HepG2 (cell line): ENCODE data around the gene GALNT10. TPM values are rescaled to one million over a fixed set of nuclear protein-coding genes. Genes with fewer than 3 reads are reported as not detected.

Source experiments
- ATAC-seq: fragments of 200-7000 bp; cut with Tn5 transposase; 3 replicates; pipeline ENCODE4 v1.9.1; 2020; ENCODE audit warnings: mild to moderate bottlenecking, moderate library complexity
- BruUV-seq: library from RNA; stranded (reverse); fragments of 400-500 nt; replicated peaks from 2 replicates; lab custom pipeline; 2021; lab: Mats Ljungman, UMichigan
- CTCF ChIA-PET: fragments of 300-600 bp; formaldehyde crosslinking; extraction: SDS; loops from one replicate; lab custom pipeline; 2021; ENCODE audit warnings: low total read pairs, inconsistent platforms, low intra/inter-chr PET ratio; lab: Yijun Ruan, JAX
- POLR2A ChIA-PET: fragments of 350-600 bp; sonication (Branson Sonifier 250); formaldehyde crosslinking; loops from one replicate; lab custom pipeline; 2020; ENCODE audit warnings: antibody characterized with exemption, inconsistent platforms; lab: Yijun Ruan, JAX
- DNase-seq: peaks from one replicate; pipeline ENCODE4 v3.0.0-alpha.2; 2015; ENCODE audit warnings: low spot score
- FAIRE-seq: peaks from 3 replicates; lab custom pipeline; 2011; peaks lifted over from hg19 to GRCh38; lab: Jason Lieb, UNC
- H2AFZ ChIP-seq: one replicate; pipeline ENCODE4 v1.6.1; 2011; ENCODE audit warnings: low read length, inconsistent platforms
- H3K27ac ChIP-seq: fragments of 300-600 bp; 3 replicates; pipeline ENCODE4 v1.8.0; 2011; ENCODE audit warnings: mixed run types, mild to moderate bottlenecking, mixed read lengths, low read length, inconsistent platforms; ENCODE audit not compliant: insufficient read depth; ENCODE audit errors: extremely low read length
- H3K27me3 ChIP-seq, 2 experiments: fragments of 200-600 bp in 1 of 2; 2 replicates in 1 of 2; 3 replicates in 1 of 2; pipeline versions ENCODE4 v1.6.0 to v1.8.0; 2011; ENCODE audit warnings: low read length in 2 of 2, mild to moderate bottlenecking in 2 of 2, moderate library complexity in 2 of 2, inconsistent platforms in 1 of 2; ENCODE audit not compliant: insufficient read depth in 2 of 2, control insufficient read depth in 1 of 2
- H3K36me3 ChIP-seq, 2 experiments: fragments of 200-600 bp in 1 of 2; replicated peaks in 1 of 2; 2 replicates in 1 of 2; 3 replicates in 1 of 2; pipeline versions ENCODE4 v1.5.1 to v1.8.0; 2011; ENCODE audit warnings: low read length in 2 of 2, inconsistent platforms in 1 of 2; ENCODE audit not compliant: insufficient read depth in 2 of 2, control insufficient read depth in 1 of 2
- H3K4me1 ChIP-seq: 2 replicates; pipeline ENCODE4 v1.5.1; 2012; ENCODE audit warnings: low read length, inconsistent platforms; ENCODE audit not compliant: insufficient read depth
- H3K4me2 ChIP-seq: 2 replicates; pipeline ENCODE4 v1.6.0; 2011; ENCODE audit warnings: low read depth, low read length, inconsistent platforms
- H3K4me3 ChIP-seq, 3 experiments: fragments of 200-600 bp in 1 of 3; sonication (generic), shearing (Covaris generic) in 1 of 3; replicated peaks in 1 of 3; 2 replicates each; pipeline ENCODE4 v1.5.1; 2011 to 2016; ENCODE audit warnings: low read length in 3 of 3, inconsistent platforms in 2 of 3, low read depth in 2 of 3, mild to moderate bottlenecking in 2 of 3, control low read depth in 1 of 3, mixed read lengths in 1 of 3; ENCODE audit not compliant: insufficient read depth in 1 of 3
- H3K79me2 ChIP-seq: one replicate; pipeline ENCODE4 v1.6.1; 2011; ENCODE audit warnings: low read length, inconsistent platforms; ENCODE audit not compliant: insufficient read depth
- H3K9ac ChIP-seq: 2 replicates; pipeline ENCODE4 v1.6.0; 2011; ENCODE audit warnings: mild to moderate bottlenecking, low read depth, low read length, inconsistent platforms; ENCODE audit not compliant: insufficient read depth
- H3K9me3 ChIP-seq: 2 replicates; pipeline ENCODE4 v1.5.1; 2012; ENCODE audit warnings: mild to moderate bottlenecking, low read length
- H4K20me1 ChIP-seq: 2 replicates; pipeline ENCODE4 v1.6.0; 2011; ENCODE audit warnings: inconsistent platforms, mild to moderate bottlenecking, low read length, moderate library complexity; ENCODE audit not compliant: insufficient read depth
- ASH2L ChIP-seq: fragments of 300-600, 200-600 bp; sonication (generic); IDR thresholded peaks from 2 replicates; pipeline ENCODE4 v1.7.0; 2017; ENCODE audit warnings: low read depth, mild to moderate bottlenecking, moderate library complexity, mixed read lengths, low read length; ENCODE audit not compliant: insufficient read length
- FOXA1 ChIP-seq, 2 experiments: fragments of 450-650 bp in 1 of 2; sonication (generic) in 1 of 2; formaldehyde crosslinking in 1 of 2; IDR thresholded peaks; 2 replicates each; pipeline versions ENCODE4 v1.4.0 to v1.6.1; 2016 to 2020; ENCODE audit warnings: missing genetic modification reagents in 1 of 2
- MXD1 ChIP-seq: sonication (generic); formaldehyde crosslinking; IDR thresholded peaks from 2 replicates; pipeline ENCODE4 v1.4.0; 2020; ENCODE audit warnings: mild to moderate bottlenecking, missing genetic modification reagents
- NFIB ChIP-seq: sonication (generic); formaldehyde crosslinking; IDR thresholded peaks from 2 replicates; pipeline ENCODE4 v1.9.0; 2021; ENCODE audit warnings: missing genetic modification reagents, mild to moderate bottlenecking, borderline replicate concordance
- NR2C2 ChIP-seq: sonication (generic); formaldehyde crosslinking; IDR thresholded peaks from 2 replicates; pipeline ENCODE4 v1.4.0; 2020; ENCODE audit warnings: missing genetic modification reagents, mild to moderate bottlenecking, moderate library complexity, borderline replicate concordance
- PAWR ChIP-seq: sonication (generic); formaldehyde crosslinking; IDR thresholded peaks from 2 replicates; pipeline ENCODE4 v1.4.0; 2020; ENCODE audit warnings: missing genetic modification reagents, mild to moderate bottlenecking, borderline replicate concordance
- RAD51 ChIP-seq: fragments of 450-650 bp; IDR thresholded peaks from 2 replicates; pipeline ENCODE4 v1.6.1; 2016; ENCODE audit warnings: borderline replicate concordance
- RARG ChIP-seq: sonication (generic); formaldehyde crosslinking; IDR thresholded peaks from 2 replicates; pipeline ENCODE4 v1.4.0; 2020; ENCODE audit warnings: low read depth, mild to moderate bottlenecking, missing genetic modification reagents
- RCOR2 ChIP-seq: IDR thresholded peaks from 2 replicates; pipeline ENCODE4 v1.6.1; 2016; ENCODE audit warnings: missing biosample characterization, missing genetic modification reagents
- USF2 ChIP-seq, 2 experiments: sonication (generic) in 1 of 2; formaldehyde crosslinking in 1 of 2; IDR thresholded peaks; 2 replicates each; pipeline versions ENCODE4 v1.5.1 to v1.6.1; 2011 to 2020; ENCODE audit warnings: borderline replicate concordance in 1 of 2, low read depth in 1 of 2, low read length in 1 of 2, mild to moderate bottlenecking in 1 of 2, missing genetic modification reagents in 1 of 2, moderate library complexity in 1 of 2
- ZC3H4 ChIP-seq: sonication (generic); formaldehyde crosslinking; IDR thresholded peaks from 2 replicates; pipeline ENCODE4 v1.4.0; 2020; ENCODE audit warnings: missing genetic modification reagents, borderline replicate concordance
- ZNF746 ChIP-seq: sonication (generic); formaldehyde crosslinking; IDR thresholded peaks from 2 replicates; pipeline ENCODE4 v1.8.0; 2022; ENCODE audit warnings: mild to moderate bottlenecking, missing genetic modification reagents
- WGBS: methylation state at CpG from one replicate; pipeline ENCODE4 v1.1.6; 2017; ENCODE audit warnings: low lambda C conversion rate; 5-methylcytosine and 5-hydroxymethylcytosine counted together
- in situ Hi-C: cut with HindIII; loops from 2 replicates; pipeline ENCODE4 v1.10.0; 2017; ENCODE audit warnings: low pct_unique_long_range_greater_than_20kb; ENCODE audit not compliant: extremely low pct_ligation_motif_present
- intact Hi-C: fragments of 100-400 bp; cut with micrococcal nuclease; formaldehyde crosslinking; loops from one replicate; pipeline ENCODE4 v1.10.0; 2022; ENCODE audit not compliant: unreplicated experiment
- polyA plus RNA-seq, 8 experiments: library from polyadenylated mRNA; depleted of rRNA in 3 of 8; stranded (reverse) in 7 of 8; unstranded in 1 of 8; fragments of >200 nt; fragmentation: Illumina TruSeq in 4 of 8; extraction: Trizol in 4 of 8; gene quantifications; 2 replicates each; pipeline versions ENCODE4 v1.2.1 to v1.2.3, GENCODE V29; 2011 to 2016; ENCODE audit warnings: low read depth in 4 of 8, missing spikeins in 1 of 8, mixed read lengths in 1 of 8; ENCODE audit not compliant: insufficient read depth in 1 of 8
- total RNA-seq, 5 experiments: library from RNA; depleted of rRNA; stranded (reverse); fragments of >200 nt; fragmentation: Illumina TruSeq; extraction: Trizol; gene quantifications; 2 replicates each; pipeline ENCODE4 v1.2.3, GENCODE V29; 2016; ENCODE audit warnings: low read depth in 1 of 5

Gene GALNT10
- total and polyA plus RNA-seq, 2 of the 13 experiments (the other 11 are each of a cell fraction or from before 2014, with no cell fraction given) = 8.1 to 11.2 TPM

- TF ChIP-seq USF2 (IDR thresholded peaks at IDR 0.05; ENCODE audit: low read depth, low read length) = no peak
- no peak for TF ChIP-seq USF2 (CRISPR knock-in tag; IDR thresholded peaks at IDR 0.05; ENCODE audit: borderline replicate concordance)
- TF ChIP-seq PAWR (CRISPR knock-in tag) = no peak
- no peak for TF ChIP-seq ZNF746
- no peak for TF ChIP-seq NR2C2 (CRISPR knock-in tag)
- TF ChIP-seq RAD51 = no peak
Observed at GRCh38 chr5:154461531-154461930, 271.0 kb downstream of the GALNT10 start (continued).

DNA sequence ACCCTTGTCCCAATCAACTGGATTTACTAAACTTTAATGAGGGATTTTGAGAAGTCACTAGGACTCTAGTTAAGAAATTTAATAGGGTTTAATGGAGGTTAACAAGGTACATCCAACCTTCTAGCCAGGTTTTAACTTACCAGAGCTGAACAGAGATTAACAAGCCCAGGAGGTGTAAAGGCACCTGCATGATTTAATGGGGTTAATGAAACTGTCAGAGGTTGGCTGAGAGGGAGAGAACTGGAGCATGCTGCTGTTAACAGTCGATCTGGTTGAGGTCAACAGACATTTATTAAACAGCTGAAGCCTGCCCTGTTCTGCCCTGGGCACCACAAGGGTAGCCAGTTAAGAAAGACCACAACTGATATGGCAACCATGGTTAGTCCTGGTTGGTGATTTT, 273.9 kb downstream of the GALNT10 start:
- Histone ChIP-seq H2AFZ (no peak overlapping the region), H3K36me3 (no peaks in the 10 kb centered on the region), H4K20me1 (no peaks in the 10 kb centered on the region; the same call in 1 of the 2 replicates), H3K4me3 (no peak overlapping the region), H3K4me2 (no peak overlapping the region), H3K27me3 (no peaks in the 10 kb centered on the region; a peak in 1 of 5 replicates), H3K79me2 (no peaks in the 10 kb centered on the region), H3K4me1 (peaks cover 54% of the 10 kb centered on the region), H3K27ac (no peak overlapping the region), H3K9ac (no peak overlapping the region), H3K9me3 (no peaks in the 10 kb centered on the region)
- FAIRE-seq = no peak
- WGBS = 0% methylated on average over 1 of the region's 1 CpG
- in situ Hi-C loops = no loop called here
- no peak for DNase-seq
- ChIA-PET POLR2A (no interaction called here), CTCF (no interaction called here)
- no TSS peak for BruUV-seq
- no peak for ATAC-seq
- intact Hi-C loops = no loop called here
- TF ChIP-seq RCOR2 (CRISPR knock-in tag) (no peak), RARG (CRISPR knock-in tag) (no peak), FOXA1 (IDR thresholded peaks at IDR 0.05) (no peak), FOXA1 (CRISPR knock-in tag; IDR thresholded peaks at IDR 0.05) (no peak), ASH2L (no peak), ZC3H4 (CRISPR knock-in tag) (no peak), NFIB (CRISPR knock-in tag) (no peak), MXD1 (CRISPR knock-in tag) (no peak)
